Inflammatory macrophage (primary cell): ENCODE results near the gene OSER1.
"Not testable (repeated sequence)": the region's sequence is repeated elsewhere in the genome, so short reads cannot be mapped to it uniquely, and the experiment has no call there.

Experiments
- DNase-seq, 2 donors: peaks; one replicate each; pipeline ENCODE4 v3.0.0-alpha.2; 2020 to 2022
- total RNA-seq, 18 experiments: gene quantifications; one replicate each; lab custom pipeline; 2026; ENCODE audit warnings: mixed read lengths in 6 of 18, inconsistent platforms in 2 of 18; lab: John Stamatoyannopoulos, UW

OSER1 gene
- total RNA-seq: 26.6 to 65.1 (median 39.6) reads per million in 18 experiments

DNA sequence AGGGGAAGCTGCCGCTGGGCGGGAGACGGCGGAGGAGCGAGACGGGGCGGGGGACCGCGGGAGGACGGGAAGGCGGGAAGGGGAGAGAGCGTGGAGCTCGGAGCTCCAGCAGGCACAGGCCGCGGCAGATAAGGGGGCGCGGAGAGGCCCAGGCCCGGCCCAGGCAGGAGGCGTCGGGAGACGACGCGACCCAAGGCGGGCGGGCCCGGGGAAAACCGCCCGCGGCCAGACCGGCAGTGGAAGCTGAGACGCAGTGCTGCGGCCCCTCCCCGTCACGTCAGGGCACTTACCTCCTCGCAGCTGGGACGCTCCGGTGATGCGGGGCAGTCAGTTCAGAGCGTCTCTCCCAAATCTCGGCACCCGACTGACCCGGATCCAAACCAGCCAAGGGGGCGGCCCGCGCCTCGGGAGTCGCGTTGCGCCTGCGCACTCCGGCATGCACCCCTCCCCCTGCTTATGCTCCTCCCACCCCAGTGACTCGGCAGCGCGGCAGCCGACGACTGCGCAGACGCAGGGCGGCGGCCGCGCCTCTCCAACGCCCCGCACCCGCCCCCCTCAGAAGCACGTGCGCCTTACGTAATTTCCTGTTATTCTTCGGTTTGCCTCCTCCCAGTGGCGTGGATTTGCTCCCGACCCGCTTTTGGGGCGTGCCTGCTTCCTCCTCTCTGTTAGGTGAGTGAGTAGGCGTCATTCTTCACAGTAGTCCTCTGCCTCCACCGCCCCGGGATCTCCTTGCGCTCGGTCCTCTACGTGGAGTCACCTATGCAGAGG, at the start of gene OSER1:
Gene OSER1 (minus strand): TSS at position 366 of the 771 bp plus-strand sequence. CDS start 3,814 bp downstream, outside the sequence.
- DNase-seq: peak; percentile 98

DNA sequence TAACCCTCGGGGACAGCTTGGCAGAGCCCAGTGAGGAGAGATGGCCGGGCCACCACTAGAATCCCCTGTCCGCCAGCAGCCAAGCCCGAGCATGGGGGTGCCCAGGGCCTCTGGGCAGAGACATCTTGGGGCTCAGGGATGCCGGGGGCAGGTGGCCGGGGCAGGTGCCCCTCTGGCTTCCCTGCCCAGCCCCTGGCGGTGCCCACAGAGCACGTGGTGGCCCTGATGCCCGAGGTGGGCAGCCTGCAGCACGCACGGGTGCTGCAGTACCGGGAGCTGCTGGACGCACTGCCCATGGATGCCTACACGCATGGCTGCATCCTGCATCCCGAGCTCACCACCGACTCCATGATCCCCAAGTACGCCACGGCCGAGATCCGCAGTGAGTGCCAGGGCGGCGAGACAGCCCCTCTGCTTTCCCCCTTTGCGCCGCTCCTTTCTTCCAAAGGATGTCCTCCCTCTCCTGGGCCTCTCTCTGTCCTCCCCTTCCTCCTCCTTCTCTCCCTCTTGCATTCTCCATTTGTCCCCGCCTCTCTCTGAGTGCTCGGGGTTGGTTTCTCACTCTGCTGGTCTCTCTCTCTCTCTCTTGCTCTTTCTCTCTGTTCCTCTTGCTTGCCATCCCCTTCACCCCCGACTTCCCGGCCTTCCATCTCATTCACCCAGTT, 47.8 kb upstream of the OSER1 start:
- DNase-seq: no peak

DNA sequence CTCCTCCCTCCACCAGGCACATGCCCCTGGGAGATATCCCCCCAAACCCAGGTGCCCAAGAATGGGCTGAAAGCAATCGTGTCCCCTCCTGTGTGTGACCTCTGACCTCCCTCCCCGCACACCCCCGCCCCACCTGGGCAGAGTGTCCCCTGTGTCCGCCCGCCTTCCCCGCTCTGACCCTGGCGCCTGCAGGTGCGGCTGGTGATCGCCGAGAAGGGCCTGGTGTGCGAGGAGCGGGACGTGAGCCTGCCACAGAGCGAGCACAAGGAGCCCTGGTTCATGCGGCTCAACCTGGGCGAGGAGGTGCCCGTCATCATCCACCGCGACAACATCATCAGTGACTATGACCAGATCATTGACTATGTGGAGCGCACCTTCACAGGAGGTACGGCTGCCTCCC, 46.4 kb upstream of the OSER1 start:
- DNase-seq: no peak

DNA sequence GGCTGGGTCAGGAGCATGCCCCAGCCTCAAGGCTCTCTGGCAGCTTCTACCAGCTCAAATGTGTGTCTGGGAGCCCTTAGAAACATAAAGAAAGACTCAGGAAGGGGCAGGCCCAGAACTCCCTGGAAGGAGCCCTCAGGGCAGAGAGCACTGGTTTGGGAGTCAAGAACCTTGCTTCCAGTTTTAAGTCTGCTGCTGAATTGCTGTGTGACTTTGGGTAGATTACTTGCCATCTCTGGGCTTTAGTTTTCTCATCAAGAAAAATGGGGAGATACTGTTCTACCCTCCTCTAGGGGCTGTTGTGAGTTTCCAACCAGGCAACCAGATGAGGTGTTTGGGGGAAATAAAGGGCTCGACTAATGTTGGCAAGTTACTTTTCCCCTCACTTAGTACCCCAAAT, 45.4 kb upstream of the OSER1 start:
- no peak for DNase-seq

DNA sequence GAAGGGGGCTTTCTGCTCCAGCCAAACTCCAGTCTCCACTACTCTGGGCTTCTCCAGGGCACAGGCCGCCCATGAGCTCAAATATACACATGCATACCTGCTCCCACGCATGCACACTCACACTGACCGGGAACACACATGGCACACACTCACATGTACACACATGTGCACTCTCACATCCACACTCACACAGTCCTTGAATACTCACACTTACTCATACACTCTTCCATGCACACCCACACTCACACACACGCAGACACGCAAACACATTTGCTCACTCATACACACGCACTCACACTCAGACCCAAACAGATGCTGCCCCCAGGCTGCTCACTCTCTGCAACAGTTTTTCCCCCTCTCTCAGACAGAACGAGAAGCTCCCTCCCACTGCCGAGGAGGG, 43.5 kb upstream of the OSER1 start:
- DNase-seq: no peak

DNA sequence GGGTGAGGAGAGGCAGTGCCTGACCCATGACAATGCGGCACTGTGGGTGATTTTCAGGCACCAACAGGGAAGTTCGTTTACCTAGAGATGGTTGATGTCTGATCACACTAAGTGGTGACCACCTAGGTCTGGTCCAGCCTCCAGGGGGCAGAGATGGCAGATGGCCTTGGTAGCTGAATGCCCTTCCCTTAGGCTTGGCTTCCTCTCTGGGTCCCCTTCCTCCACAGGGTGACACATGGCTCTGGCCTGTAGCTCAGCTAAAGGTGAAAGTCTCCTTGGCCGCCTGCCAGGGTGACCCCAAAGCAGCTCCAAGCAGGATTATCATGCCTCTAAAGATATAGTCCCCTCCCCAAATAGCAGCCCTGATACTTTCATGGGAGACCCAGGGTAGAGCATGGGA, 43.0 kb upstream of the OSER1 start:
- DNase-seq: no peak

DNA sequence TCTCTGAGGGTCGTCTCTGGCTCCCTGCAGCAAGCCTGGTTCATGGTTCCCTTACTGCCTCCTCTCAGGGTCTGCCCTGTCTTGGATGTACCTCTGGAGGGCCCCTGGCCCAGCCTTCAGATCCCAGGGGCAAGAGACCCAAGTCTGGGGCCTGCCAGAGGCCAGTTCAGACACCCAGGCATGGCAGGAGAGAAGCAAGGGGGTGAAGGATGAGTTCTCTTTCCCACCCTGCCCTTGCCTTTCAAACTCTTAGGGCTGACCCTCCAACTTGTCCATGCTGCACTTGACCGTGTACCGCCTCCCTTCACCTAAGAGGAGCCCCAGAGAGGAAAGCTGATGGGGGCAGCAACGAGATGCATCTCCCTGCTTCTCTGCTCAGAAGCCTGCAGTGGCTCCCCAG, 40.7 kb upstream of the OSER1 start:
- no peak for DNase-seq

DNA sequence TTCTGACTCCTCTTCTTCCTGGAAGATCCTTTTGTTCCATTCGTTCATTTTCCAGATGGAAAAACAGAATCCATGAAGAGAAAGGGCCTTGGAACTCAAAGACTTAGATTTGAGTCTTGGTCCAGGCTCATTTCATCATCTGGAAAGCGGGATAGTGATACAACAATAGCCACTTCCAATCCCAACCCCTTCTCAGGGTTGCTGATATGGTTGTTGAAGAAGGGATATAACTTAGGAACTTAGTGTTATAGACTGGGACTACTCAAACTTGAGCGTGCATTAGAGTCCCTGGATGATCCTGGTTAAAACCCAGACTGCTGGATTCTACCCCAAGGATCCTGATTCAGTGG, 37.8 kb upstream of the OSER1 start:
- no peak for DNase-seq

DNA sequence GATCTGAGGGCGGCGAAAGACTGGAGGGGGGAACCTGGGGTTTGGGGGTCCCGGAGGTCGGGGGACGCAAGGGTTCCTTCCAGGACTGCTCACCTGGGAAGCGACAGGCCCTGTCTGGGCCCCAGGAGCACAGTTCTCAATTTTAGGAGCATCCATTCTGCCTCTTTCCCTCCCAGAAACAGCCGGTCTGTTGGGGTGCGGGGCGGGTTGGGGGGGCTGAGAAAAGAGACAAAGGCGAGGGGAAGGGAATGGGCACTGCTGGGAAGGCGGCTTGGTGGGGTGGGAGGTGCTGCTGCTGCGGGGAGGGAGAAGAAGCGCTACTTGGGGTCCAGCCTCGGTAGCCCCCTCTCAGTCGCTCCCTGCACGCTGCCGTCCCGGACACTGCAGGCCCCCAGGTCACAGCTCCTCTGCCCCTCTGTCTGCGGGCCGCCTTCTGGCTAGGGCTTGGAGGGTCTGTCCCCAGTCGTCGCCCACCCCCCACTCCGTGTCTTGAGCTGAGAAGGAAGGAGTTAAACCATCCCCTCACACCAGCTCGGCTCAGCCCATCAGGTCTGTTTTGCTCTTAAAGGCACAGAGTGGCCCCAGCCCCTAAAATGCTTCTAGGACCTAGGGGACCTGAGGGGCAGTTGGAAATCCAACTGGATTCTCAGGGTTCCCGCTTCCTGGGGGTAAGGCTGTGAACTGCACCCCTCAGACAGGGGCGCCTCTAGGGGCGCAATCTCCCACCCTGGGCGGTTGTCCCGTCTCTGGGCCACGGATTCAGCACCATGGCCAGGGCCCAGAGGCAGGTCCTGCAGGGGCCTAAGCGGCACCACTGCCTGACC, 37.2 kb upstream of the OSER1 start:
- DNase-seq: peak in 1 of 2 donors; percentile 4

DNA sequence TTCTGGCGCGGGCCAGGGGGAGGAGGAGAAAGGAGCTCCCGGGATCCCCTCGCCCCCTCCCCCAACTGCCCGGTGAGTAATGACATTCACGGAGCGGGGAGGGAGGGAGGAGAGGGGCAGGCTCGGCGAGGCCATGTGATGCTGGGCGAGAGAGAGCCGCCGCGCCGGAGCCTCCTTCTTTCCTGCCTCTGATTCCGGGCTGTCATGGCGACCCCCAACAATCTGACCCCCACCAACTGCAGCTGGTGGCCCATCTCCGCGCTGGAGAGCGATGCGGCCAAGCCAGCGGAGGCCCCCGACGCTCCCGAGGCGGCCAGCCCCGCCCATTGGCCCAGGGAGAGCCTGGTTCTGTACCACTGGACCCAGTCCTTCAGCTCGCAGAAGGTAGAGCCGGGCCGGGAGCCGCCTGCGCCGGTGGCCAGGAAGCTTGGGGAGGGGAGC, 36.6 kb upstream of the OSER1 start, which contains the start of gene GDAP1L1:
Gene GDAP1L1 (plus strand): TSS at position 178 of the 441 bp plus-strand sequence. CDS start 27 bp downstream, at position 205.
- DNase-seq: no peak

DNA sequence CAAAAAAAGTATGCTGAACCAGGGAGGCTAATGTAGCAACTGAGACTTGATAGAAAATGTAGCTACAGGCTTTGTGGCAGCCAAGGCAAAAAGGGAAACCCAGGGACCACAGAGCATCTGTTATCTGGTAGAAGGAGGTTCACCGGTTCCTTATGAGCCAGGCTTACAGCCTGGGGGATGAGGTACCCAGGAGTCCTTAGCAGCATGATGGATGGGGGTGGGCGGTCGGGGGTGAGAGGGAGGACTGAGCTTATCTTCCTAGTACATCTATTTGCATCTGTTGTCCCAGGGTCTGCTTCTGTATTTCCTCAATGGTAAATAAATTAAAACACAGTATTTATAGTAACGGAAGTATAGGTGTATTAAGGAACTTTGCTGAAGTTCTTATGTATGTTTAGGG, 35.4 kb upstream of the OSER1 start:
- DNase-seq: no peak

DNA sequence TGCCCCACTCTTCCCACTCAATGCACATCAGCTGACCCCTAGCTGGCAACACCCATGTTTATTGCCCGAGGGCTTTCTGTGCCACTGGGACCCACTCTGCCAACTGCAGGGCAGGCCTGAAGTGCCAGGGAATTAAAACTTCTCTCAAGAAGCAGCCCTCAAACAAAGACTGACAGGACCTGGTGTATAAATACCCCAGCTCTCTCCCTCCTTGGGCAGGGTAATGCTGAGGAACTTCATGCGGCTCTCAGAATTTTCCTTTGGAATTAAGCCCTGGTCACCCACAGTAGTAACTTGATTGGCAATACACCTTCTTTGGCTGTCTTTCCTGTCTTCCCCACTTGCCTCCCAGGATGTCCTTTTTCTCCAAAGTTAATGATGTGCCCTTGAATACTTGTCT, 31.2 kb upstream of the OSER1 start:
- DNase-seq: no peak

DNA sequence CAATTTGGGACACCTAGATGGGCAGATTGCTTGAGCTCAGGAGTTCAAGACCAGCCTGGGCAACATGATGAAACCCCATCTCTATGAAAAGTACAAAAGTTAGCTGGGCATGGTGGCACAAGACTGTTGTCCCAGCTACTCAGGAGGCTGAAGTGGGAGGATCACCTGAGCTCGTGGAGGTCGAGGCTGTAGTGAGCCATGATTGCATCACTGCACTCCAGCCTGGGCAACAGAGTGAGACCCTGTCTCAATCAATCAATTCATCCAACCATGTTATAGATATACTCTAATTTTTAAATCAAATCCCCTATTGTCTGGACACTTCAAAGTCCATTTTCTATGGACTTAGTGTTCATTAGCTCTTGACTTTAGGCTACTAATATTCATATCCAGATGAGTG, 26.3 kb upstream of the OSER1 start:
- not testable (repeated sequence) for DNase-seq

DNA sequence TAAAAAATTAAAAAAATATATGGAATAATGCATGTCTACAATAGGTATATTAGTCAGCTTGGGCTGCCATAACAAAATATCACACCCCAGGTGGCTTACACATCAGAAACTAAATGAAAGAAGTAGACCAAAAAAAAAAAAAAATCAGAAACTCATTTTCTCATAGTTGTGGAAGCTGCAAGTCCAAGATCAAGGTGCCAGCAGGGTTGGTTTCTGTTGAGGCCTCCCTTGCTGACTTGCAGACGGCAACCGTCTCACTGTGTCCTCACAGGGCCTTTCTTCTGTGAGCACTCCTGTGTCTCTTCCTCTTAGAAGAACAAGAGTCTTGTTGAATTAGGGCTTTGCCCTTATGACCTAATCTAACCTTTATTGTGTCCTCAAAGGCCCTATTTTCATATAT, 25.1 kb upstream of the OSER1 start:
- no peak for DNase-seq

DNA sequence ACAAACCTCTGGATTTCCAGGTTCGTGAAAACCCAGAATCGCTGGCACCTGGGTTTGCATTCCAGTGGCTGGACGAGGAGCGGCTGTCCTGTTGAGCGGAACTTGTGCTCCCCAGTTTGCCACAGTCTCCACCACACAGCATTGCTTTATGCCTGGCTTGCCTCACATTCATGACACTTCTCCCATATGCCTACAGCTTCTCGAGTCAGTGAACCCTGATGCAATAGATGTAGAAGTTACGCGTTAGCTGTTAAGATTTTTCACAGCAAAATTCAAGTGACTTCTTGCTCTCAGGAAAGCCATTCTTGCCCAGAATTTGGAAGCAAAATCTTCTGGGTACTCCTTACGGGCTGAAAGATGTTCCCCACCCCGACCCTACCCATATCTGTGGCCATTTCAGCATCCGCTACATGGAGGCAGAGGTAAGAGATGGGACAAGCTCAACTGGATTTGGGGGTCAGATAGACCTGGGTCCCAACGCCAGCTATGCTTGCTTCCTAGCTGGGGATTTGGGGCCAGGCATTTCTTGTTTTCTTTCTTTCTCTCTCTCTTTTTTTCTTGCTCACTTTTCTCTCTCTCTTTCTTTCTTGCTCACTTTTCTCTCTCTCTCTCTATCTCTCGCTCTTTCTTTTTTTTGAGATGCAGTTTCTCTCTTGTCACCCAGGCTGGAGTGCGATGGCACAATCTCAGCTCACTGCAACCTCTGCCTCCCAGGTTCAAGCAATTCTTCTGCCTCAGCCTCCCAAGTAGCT, 24.2 kb upstream of the OSER1 start:
- peak in 1 of 2 donors; percentile 22 for DNase-seq

DNA sequence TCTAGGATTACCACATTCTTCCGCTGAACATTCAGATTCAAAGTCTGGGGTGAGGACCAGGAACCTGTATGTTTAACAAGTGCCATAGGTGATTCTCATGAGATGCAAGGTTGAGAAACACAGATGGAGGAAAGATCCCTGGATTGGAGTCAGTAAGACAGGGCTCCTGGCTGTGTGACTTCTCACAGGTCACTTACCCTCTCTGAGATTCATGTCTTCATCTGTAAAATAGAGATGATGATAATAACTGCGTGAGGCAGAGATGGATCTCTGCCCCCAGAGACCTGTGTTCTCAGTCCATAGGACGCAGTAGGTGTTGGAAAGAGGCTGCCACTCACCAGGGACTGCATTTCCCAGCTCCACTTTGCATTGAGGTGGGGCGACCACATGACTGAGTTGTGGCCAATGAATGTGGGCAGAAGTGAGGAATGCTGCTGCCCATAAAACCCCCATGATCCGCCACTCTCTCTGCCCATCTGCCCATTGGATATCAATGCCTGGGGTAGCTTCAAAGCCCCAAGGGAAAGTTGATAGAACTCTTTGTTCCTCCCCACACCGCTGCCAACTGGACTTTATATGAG, 23.0 kb upstream of the OSER1 start:
- no peak for DNase-seq

DNA sequence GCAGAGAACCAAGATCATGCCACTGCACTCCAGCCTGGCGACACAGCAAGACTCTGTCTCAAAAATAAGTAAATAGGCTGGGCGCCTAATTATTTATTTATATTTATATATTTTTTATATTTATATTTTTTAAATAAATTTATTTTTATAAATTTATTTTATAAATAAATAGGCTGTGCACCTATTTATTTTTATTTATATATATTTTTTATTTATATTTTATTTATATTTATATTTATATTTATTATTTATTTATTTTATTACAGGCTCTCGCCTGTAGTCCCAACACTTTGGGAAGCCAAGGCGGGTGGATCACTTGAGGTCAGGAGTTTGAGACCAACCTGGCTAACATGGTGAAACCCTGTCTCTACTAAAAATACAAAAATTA, 21.9 kb upstream of the OSER1 start:
- DNase-seq: not testable (repeated sequence)

DNA sequence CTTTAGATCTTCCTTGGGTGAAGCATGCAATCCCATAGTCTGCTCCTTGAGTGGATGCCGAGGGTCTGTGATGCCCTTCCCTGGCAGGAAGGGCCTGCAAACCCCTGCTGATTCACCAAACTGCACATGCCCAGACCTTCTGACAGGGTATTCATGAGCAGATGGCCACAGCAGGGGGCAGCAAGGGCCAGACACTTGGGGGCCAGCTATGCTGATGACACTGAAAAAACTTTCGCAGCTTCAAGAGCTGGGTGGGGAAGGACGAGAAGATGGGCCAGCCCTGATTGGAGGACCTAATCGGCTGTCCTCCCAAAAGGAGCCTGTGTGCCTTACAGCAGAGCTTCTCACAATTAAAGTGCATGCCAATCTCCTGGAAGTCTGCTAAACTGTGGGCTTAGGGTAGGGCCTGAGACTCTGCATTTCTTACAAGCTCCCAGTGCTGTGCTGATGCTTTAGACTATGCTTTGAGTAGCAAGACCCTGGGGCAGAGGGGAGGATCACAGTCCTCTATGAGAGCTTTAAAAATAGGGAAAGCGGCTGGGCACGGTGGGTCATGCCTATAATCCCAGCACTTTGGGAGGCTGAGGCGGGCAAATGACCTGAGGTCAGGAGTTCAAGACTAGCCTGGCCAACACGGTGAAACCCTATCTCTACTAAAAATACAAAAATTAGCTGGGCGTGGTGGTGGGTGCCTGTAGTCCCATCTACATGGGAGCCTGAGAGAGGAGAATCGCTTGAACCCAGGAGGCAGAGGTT, 21.3 kb upstream of the OSER1 start:
- no peak for DNase-seq

DNA sequence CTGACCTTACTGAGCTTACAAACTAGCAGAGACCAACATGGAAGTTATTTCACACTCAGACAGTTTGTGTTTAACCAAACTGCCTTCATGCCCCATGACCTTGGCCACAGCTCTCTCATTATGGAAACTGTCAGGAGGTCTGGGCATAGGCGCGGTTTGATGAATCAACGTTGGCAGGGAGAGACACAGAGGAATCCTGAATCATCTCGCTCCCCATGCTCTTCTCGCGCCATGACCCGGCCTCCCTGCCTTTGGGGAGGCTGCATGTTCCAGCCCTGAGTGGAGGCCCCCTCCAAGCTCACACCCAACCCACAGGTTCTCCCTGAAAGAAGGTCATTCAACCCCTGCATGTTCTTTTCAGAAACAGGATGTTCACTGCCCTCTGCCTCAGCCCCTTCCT, 20.6 kb upstream of the OSER1 start:
- no peak for DNase-seq

DNA sequence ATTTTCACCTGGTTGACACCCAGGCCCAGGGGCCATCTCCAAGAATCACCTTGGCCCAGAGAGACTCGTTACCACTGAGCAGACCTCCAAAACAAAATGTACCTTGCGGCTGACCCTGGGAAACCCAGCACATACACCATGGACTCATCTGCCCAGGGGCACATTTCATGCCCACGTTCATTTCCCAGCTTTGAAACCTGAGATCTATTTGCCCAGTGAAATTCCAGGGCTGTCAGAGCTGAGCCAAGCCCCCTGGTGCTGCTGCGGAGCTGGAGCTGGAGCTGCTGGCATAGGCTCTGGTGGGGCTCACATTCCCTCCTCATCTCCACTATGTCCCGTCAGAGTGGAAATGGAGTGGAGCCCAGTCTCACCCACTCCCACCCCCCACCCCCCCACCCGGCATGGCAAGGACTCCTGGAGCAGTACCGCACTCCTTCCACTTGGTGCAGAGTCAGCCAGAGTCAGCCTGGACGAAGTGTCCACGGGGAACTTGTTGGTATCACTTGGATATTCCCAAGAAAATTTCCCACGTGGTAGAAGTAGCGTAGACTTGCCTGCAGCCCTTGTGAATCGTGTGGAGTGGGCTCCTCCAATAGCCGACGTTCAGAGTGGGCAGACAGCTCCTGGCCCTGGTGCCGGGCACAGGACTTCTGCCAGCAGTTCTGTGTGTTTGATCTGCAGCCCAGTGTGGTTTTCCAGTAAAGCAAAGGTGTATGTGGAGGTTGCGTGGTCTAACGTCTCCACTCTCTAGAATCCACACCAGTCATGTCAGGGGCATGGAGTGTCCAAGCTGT, 18.1 kb upstream of the OSER1 start:
- DNase-seq: no peak

DNA sequence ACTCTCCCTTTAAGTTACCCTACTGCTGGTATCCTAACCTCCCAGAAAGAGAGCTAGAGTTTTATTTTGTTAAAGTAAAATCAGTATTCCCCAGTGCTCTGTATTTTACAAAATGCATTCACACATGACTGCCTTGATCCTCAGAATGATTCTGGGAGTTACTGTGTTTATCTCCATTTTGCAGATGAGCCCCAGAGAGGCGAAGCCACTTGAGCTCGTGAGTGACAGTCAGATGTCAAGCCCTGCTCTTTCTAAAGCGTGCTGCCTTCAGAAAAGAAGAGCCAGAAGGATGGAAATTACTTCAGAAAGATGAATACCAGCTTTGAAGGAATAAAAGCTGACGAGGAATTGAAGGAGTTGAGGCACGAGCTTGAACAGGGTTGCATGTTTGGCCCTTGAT, 14.1 kb upstream of the OSER1 start:
- DNase-seq: no peak
